HG02798 (cell line): ENCODE measurements around the gene PPM1F.
"Not testable (repeated sequence)": the region's sequence is repeated elsewhere in the genome, so short reads cannot be mapped to it uniquely, and the experiment has no call there.

Source experiments
- ATAC-seq: cut with Tn5 transposase; IDR thresholded peaks from one replicate; pipeline ENCODE4 v1.9.1; 2021; ENCODE audit warnings: mild to moderate bottlenecking; ENCODE audit not compliant: unreplicated experiment, poor library complexity

PPM1F gene

GRCh38 chr22:21923163-21923561 lies 29.5 kb downstream of the PPM1F start:
- ATAC-seq = no peak

GRCh38 chr22:21922370-21923162 lies 30.1 kb downstream of the PPM1F start:
- no peak for ATAC-seq

- no peak for ATAC-seq
Observed at GRCh38 chr22:21921729-21922128, 30.9 kb downstream of the PPM1F start.

- no peak for ATAC-seq
Observed at GRCh38 chr22:21921184-21921721, 31.4 kb downstream of the PPM1F start.

- ATAC-seq = no peak
Observed at GRCh38 chr22:21920341-21921183, 32.1 kb downstream of the PPM1F start.

GRCh38 chr22:21919526-21920307 lies 32.9 kb downstream of the PPM1F start:
- ATAC-seq = no peak

GRCh38 chr22:21918466-21919185 lies 34.0 kb downstream of the PPM1F start:
- ATAC-seq = no peak

- no peak for ATAC-seq
Observed at GRCh38 chr22:21917959-21918261, 34.7 kb downstream of the PPM1F start.

GRCh38 chr22:21917181-21917958 lies 35.3 kb downstream of the PPM1F start:
- no peak for ATAC-seq

- no peak for ATAC-seq
Observed at GRCh38 chr22:21916309-21916918, 36.2 kb downstream of the PPM1F start.

- no peak for ATAC-seq
Observed at GRCh38 chr22:21915624-21916308, 36.9 kb downstream of the PPM1F start.

- ATAC-seq = not testable (repeated sequence)
Observed at GRCh38 chr22:21914033-21914642, 38.5 kb downstream of the PPM1F start.

- ATAC-seq = not testable (repeated sequence)
Observed at GRCh38 chr22:21910367-21910766, 42.3 kb downstream of the PPM1F start.

- ATAC-seq = no peak
Observed at GRCh38 chr22:21909871-21910270, 42.8 kb downstream of the PPM1F start.

GRCh38 chr22:21907638-21908522 lies 44.8 kb downstream of the PPM1F start:
- ATAC-seq = no peak

- ATAC-seq = not testable (repeated sequence)
Observed at GRCh38 chr22:21905234-21905633, 47.4 kb downstream of the PPM1F start.

- ATAC-seq = no peak
Observed at GRCh38 chr22:21904250-21904789, 48.3 kb downstream of the PPM1F start.
